WERI-Rb-1 (cell line): Measurements from ENCODE around the gene BMPR1A.
A peak's percentile ranks its signal among the peaks of the same experiment; 100 is the strongest.

Experiments
- DNase-seq: peaks from one replicate; pipeline ENCODE4 v3.0.0-alpha.2; 2020
- H3K27ac ChIP-seq: fragments of 250-450 bp; sonication (Bioruptor Pico); 2 replicates; pipeline ENCODE4 v1.5.1; 2020; ENCODE audit warnings: mild to moderate bottlenecking, moderate library complexity
- H3K27me3 ChIP-seq: fragments of 250-450 bp; sonication (Bioruptor Pico); 2 replicates; pipeline ENCODE4 v1.5.1; 2021; ENCODE audit warnings: mild to moderate bottlenecking, low read depth, moderate library complexity; ENCODE audit not compliant: insufficient read depth, severe bottlenecking
- H3K36me3 ChIP-seq: fragments of 250-450 bp; sonication (Bioruptor Pico); 2 replicates; pipeline ENCODE4 v1.5.1; 2020; ENCODE audit warnings: mild to moderate bottlenecking, moderate library complexity
- H3K4me3 ChIP-seq: 2 replicates; pipeline ENCODE4 v1.5.1; 2011; ENCODE audit warnings: low read depth, mild to moderate bottlenecking, control low read depth, low read length
- H3K9me3 ChIP-seq: fragments of 250-450 bp; sonication (Bioruptor Pico); 2 replicates; pipeline ENCODE4 v1.5.1; 2021; ENCODE audit warnings: mild to moderate bottlenecking, moderate library complexity; ENCODE audit not compliant: severe bottlenecking
- TF ChIP-seq, protein P1 (sequence below): IDR thresholded peaks from 2 replicates; pipeline ENCODE4 v1.5.1; 2011; ENCODE audit warnings: low read depth, mild to moderate bottlenecking, control low read depth, inconsistent platforms, low read length

BMPR1A gene

GRCh38 chr10:86753638-86754434 is 2.6 kb upstream of the BMPR1A start:
- Histone ChIP-seq H3K9me3 (no peaks in the 10 kb centered on the region), H3K36me3 (peaks cover 3% of the 10 kb centered on the region; the same call in 1 of the 2 replicates), H3K4me3 (no peak overlapping the region), H3K27me3 (no peaks in the 10 kb centered on the region), H3K27ac (no peak overlapping the region)
- TF ChIP-seq, protein P1, sequence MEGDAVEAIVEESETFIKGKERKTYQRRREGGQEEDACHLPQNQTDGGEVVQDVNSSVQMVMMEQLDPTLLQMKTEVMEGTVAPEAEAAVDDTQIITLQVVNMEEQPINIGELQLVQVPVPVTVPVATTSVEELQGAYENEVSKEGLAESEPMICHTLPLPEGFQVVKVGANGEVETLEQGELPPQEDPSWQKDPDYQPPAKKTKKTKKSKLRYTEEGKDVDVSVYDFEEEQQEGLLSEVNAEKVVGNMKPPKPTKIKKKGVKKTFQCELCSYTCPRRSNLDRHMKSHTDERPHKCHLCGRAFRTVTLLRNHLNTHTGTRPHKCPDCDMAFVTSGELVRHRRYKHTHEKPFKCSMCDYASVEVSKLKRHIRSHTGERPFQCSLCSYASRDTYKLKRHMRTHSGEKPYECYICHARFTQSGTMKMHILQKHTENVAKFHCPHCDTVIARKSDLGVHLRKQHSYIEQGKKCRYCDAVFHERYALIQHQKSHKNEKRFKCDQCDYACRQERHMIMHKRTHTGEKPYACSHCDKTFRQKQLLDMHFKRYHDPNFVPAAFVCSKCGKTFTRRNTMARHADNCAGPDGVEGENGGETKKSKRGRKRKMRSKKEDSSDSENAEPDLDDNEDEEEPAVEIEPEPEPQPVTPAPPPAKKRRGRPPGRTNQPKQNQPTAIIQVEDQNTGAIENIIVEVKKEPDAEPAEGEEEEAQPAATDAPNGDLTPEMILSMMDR, result no peak
- no peak for DNase-seq

DNA sequence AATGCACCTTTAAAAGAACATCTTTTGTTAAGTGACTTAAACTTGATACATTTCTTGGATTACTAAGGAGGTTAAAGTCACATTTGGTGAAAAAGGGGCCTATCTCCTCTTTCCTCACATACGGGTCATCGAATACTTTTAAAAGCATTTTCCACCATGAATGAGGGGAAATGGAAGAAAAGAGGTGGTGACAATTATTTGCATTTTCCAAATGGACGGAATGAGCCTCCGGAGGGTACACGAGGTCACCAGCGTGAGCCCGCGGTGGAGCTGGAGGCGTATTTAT is 1.0 kb upstream of the BMPR1A start:
- Histone ChIP-seq H3K4me3 (peak overlapping the region; percentile 79), H3K9me3 (no peaks in the 10 kb centered on the region), H3K36me3 (peaks cover 3% of the 10 kb centered on the region), H3K27ac (peak overlapping the region; percentile 99), H3K27me3 (no peaks in the 10 kb centered on the region)
- DNase-seq, result no peak
- TF ChIP-seq, protein P1, result no peak

- Histone ChIP-seq H3K27me3 (no peaks in the 10 kb centered on the region), H3K36me3 (peaks cover 3% of the 10 kb centered on the region), H3K9me3 (no peaks in the 10 kb centered on the region), H3K27ac (peak overlapping the region; percentile 99), H3K4me3 (peak overlapping the region; percentile 79)
- peak; percentile 86 for DNase-seq
- TF ChIP-seq, protein P1, result no peak
Observed at GRCh38 chr10:86755740-86756510, 494 bp upstream of the BMPR1A start.

- H3K9me3 ChIP-seq, result no peaks in the 10 kb centered on the region
- H3K36me3 ChIP-seq, result peaks cover 3% of the 10 kb centered on the region
- peak; percentile 30 for DNase-seq
- TF ChIP-seq, protein P1, result no peak
- H3K27ac ChIP-seq, result peak overlapping the region; percentile 97
- peak overlapping the region; percentile 97 for H3K4me3 ChIP-seq
- H3K27me3 ChIP-seq, result no peaks in the 10 kb centered on the region
Observed at GRCh38 chr10:86757113-86757972, 924 bp downstream of the BMPR1A start.

- peaks cover 6% of the 10 kb centered on the region for H3K36me3 ChIP-seq
- TF ChIP-seq, protein P1, result no peak
- H3K27ac ChIP-seq, result peak overlapping the region; percentile 97
- no peak for DNase-seq
- H3K9me3 ChIP-seq, result no peaks in the 10 kb centered on the region
- H3K27me3 ChIP-seq, result no peaks in the 10 kb centered on the region
- peak overlapping the region; percentile 97 for H3K4me3 ChIP-seq
Observed at GRCh38 chr10:86758189-86759072, 2.0 kb downstream of the BMPR1A start.
